HG03095 (cell line): ENCODE results near the gene HDAC4.
"Not testable (repeated sequence)": the region's sequence is repeated elsewhere in the genome, so short reads cannot be mapped to it uniquely, and the experiment has no call there.

Experiments used
- ATAC-seq: cut with Tn5 transposase; IDR thresholded peaks from one replicate; pipeline ENCODE4 v1.9.1; 2021; ENCODE audit warnings: moderate library complexity; ENCODE audit not compliant: unreplicated experiment

HDAC4 gene

DNA sequence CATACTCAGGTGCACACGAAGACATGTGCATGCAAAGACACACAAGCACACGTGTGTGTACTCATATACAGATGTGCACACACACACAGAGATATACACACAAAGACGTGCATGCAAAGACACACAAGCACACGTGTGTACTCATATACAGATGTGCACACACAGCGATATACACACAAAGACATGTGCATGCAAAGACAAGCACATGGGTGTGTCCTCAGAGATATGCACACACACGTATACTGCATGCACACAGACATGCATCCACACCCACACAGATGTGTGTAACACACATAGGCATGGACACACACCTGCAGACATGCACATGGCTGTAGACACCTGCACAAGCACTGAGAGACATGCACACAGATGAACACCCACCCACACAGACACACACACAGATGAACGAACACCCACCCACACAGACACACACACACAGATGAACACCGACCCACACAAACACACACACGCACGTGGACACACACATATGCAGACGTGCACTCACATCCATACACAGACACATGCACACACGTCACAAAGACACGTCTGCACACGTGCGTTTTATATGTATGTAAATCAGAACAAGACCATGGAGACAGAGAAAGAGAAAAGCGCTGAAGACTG lies 321.0 kb downstream of the HDAC4 start:
- ATAC-seq, result no peak

DNA sequence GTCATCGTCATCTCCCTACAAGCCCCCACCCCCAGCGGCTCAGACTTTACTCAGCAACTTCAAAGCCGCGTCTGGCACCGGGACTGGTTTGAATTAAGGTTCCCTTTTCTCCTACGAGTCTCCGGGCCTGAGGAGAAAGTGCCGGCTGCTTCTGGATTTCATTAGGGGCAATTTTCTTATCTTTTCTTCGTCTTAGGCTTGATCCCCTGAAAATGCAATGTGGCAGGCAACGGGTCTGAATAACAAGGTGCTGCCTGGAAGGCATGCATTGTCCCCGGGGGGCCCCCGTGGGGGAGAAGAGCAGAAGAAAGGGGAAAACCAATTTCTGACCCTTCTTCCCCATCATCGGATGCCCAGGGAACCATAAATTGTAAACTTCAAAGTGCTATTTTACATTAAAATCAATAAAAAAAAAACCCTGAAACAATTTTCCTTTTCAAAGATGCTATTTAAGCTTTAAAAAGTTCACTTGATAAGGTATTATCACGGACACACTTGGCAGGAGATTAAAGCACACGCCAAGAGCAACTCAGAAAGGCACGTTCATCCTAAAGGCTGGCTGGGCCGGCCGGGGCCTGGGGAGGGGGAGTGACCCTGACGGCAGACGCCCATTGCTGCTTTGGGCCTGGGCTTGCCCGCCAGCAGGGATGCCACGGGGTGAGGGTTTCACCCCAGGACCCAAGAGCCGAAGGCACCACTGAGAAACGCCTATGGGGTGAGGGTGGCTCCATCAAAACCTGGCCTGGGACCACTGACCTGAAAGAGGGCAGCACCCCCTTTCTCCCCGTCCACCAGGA lies 322.5 kb downstream of the HDAC4 start:
- ATAC-seq, result no peak

- ATAC-seq, result no peak
Observed at GRCh38 chr2:239077260-239077659, 323.6 kb downstream of the HDAC4 start.

GRCh38 chr2:239075918-239076758 lies 324.7 kb downstream of the HDAC4 start:
- no peak for ATAC-seq

DNA sequence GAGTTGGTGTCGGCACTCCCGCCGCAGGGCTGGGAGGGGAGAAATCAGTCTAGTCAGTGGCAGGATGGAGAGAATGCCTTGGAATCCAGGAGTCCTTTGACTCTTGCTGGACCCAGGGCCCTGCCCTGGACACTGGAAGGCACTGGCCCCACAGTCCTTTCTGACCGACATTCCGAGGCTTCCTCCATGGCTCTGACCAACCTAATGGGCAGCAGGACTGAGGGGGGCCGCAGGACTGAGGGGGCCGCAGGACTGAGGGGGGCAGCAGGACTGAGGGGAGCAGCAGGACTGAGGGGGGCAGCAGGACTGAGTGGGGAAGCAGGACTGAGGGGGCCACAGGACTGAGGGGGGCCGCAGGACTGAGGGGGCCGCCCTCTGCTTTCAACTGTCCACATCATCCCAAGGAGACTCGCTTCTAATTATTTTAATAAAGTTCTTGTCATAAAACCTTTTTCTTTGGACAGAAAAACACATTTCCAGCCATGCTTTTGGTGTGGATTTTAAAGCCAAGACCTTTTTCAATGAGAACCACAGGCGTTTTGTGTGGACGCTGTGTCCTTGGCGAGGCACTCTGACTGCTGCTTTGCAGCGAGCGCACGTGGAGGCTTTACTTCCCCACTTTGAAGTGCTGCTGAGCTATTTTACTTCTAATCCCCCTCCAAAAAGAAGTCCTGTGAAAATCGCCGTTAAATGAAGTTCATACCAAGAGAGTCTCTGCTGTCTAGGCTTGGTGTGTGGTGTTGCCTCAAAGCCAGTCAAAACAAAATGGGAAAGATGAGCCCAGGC lies 326.9 kb downstream of the HDAC4 start:
- ATAC-seq, result no peak

DNA sequence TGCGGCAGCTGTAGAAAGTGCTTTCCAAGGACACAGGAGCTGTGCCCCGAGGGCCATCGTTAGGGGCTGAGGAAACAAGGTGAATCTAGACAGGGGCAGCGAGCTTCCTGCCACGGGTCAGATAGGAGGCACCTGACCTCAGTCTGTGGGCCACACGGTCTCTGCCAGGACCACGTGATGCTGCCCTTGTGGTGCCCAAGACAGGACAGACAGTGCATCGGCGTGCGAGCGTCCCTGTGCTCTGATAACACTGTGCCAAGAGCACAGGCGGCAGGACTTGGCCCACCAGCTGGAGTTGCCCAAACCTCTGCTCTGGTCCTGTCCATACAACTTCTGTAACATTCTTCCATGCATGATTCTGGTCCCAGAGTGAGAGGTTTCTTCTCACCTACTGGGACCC lies 327.6 kb downstream of the HDAC4 start:
- ATAC-seq, result no peak

DNA sequence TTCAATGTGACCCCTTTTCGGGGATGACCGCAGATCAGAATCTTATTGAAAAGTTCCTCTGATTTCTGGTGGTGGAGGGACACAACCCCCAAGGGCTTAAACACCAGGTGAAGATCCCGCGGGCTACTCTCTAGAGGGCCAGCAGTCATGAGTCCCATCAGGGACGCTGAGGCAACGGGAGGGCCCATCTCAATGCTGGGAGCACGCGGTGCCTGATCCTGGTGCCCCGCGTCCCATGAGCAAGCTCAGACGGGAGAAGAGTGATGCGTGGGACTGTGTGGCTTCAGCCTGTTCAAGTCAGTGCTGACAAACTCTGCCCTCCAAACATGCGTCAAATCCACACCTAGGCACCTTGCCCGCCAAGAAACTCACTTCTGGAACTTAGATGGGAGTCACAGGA lies 328.0 kb downstream of the HDAC4 start:
- ATAC-seq, result no peak

DNA sequence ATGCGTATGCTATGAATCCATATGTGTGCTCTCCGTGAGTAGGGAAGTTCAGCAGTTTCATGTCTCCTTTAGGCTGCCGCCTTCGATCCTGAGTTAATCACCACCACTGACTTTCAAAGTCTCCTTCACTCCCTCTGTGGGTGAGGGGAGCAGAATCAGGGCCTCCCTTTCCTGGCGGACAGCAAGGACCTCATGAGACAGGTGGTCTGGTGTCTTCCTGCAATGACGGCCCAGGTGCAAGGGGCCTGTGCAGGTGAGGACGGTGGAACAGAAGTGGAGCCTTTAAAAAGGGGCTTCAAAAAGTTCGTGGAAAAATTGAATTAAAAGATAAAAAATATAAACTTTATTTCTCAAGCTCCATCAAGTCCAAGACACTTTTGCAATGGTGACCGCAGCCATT lies 330.4 kb downstream of the HDAC4 start:
- ATAC-seq, result no peak

- ATAC-seq, result not testable (repeated sequence)
Observed at GRCh38 chr2:239069362-239070333, 331.2 kb downstream of the HDAC4 start.

DNA sequence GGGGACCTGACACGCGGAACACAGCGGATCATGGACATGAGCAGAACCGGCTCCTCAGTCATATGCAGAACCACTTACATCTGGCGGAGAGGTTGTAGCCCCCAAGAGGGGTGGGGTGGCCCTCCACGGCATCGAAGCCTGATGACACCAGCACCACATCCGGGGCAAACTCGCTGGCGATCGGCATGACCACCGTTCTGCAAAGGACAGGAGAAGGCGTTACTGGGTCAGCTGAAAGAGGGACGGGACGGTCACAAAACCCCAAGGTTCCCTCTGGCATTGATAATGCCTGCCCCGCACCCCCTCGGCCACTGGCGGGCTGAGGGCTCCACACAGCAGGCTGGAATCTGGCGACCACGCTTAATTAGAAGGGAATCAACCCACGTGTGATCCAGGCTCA lies 332.4 kb downstream of the HDAC4 start:
- ATAC-seq, result no peak

- no peak for ATAC-seq
Observed at GRCh38 chr2:239067196-239067865, 333.5 kb downstream of the HDAC4 start.

- no peak for ATAC-seq
Observed at GRCh38 chr2:239066597-239066996, 334.2 kb downstream of the HDAC4 start.

GRCh38 chr2:239065962-239066361 lies 334.9 kb downstream of the HDAC4 start:
- no peak for ATAC-seq

DNA sequence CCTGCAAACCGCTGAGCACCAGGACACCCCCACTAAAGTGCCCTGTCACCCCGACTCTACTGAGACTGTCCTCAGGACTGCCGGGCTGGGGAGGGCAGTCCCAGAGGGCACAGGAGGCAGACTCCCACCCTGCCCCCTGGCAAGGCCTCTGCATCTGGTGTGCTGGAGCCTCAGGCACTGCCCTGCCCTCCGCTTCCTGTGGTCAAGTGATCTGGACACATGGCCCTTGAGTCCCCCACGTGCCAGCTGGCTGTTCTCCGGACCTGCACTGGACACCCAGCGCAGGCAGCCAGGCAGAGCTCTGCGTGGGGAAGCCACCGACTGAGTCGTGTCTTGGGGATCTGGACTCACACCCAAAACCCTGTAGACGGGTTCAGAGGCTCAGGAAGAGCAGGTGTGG lies 335.3 kb downstream of the HDAC4 start:
- ATAC-seq, result no peak

DNA sequence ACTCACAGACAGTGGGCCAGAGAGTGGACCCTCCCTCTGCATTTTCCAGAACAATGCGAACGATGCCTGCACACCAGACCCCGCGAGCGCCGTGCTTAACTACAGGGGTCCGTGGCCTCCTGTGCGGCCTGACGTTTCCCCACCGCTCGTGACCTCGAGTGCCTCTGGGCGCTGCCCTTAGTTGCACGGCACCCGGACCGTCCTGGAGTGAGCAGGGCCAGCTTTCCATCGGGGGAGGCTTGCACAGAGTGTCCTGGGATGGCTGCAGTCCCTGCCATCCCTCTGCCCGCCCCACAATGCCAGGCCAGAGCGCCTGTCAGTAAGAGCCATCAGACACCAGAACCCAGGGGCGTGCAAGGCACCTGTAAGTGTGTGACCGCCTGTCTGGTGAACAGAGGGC lies 335.9 kb downstream of the HDAC4 start:
- ATAC-seq, result no peak

DNA sequence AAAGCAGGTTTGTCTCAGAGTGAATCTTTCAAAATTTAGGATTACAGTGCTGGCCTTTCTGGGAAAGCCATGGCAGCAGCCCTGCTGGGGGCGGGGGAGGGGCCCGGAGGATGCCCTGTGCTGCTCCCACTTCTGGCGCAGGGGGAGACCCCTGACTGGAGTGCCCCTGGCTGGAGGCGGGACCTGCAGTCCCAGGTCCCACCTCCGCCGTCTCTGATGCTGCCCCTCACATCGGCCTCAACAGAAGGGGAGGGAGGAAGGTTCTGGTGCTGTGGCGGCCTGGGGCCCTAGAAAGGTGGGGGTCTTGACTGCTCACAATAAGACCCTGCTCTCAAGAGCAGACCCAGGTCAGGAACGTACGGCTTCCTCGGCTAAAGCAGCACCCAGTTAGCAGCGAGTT lies 336.6 kb downstream of the HDAC4 start:
- no peak for ATAC-seq

GRCh38 chr2:239062743-239063142 lies 338.1 kb downstream of the HDAC4 start:
- no peak for ATAC-seq

DNA sequence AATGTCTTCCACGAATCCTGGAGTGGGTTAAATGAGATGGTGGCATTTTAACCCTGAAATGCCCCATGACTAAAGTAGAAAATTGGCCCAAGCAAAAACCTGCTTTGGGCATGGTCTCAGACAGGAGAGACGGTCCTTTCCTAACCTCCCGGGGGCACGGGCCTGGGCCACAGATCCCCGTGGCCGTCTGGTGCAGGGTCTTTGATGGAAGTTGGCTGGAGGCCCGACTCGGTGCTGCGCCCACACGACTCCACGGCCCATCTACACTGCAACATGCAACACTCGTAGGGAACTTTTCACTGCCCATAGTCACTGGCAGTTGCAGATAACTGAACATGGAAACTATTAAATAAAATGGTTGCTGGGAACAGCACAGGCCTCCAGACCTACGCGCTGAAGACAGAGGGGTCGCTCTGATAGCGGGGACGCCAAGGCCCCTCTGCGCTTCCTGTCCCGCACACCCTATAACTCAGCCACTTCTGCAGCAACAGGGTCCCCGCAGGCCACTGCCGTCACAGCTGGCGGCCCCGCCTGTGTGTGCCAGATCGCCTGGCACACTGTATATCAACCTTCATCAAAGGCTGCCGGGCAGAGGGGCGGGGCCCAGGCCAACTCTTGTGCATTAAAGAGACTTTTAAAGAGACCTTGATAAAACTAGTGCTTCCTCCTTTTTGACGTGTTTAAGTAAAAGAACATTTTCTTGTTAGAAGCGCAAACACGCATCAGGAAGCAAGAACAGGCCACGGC lies 338.8 kb downstream of the HDAC4 start:
- no peak for ATAC-seq
